T-helper 1 cell treated with Interleukin-12 subunit alpha and Interleukin-12 subunit beta and Interleukin-4 antibody, amounts not matched to agents 30 ng/mL and 1 ng/mL, for 36 hours (primary cell): ENCODE results near the gene FAM89A. TPM values are rescaled to one million over a fixed set of nuclear protein-coding genes. Genes with fewer than 3 reads are reported as not detected.

Experiments
- intact Hi-C: fragments of 100-400 bp; cut with micrococcal nuclease; formaldehyde crosslinking; loops from one replicate; pipeline ENCODE4 v1.15.1; 2024
- total RNA-seq: library from RNA; stranded (reverse); gene quantifications from 2 replicates; pipeline ENCODE4 v1.2.3, GENCODE V29; 2022

The FAM89A gene
- total RNA-seq: 10.9 and 12.2 TPM in 2 replicates

DNA sequence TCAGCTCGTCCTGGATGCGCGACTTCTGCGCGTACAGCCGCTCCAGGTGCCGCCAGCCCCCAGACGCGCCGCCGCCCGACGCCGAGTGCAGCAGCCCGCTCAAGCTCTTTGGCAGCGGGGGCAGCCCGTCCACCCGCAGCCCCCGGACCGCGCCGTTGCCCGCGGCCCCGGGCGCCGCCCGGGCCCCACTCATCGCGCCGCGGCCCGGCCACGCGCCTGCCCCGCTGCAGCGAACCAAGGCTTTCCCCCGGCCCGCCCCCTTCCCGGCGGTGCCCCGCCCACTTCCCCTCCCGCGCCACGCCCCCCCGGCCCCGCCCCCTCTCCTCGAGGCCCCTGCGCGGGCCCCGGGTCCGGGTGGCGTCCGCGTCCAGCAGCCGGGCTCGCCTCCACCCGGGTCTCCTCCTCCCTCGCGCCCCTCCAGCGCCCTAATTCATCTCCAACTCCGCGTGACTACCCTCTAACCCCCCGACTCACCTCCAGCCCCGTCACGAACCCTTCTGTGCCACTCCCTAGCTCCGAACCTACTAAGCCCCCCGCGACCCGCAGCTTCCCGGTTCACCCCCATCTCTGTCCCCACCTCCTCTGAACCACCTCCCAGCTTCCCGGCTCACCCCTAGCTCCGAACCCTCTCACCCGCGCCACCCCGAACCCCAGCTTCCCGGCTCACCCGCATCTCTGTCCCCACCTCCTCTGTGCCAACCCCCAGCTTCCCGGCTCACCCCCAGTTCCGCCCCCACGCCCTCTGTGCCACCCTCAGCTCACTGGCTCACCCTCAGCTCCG lies at the start of gene FAM89A:
Gene FAM89A (minus strand): TSS at position 236 of the 781 bp plus-strand sequence. CDS start 43 bp downstream, at position 193.
- intact Hi-C loops: loop anchor here (1.0 to 2.0 kb wide), 4 partner anchors 123 to 381 kb away; partner anchors contain the start of genes C1orf198 and GNPAT

DNA sequence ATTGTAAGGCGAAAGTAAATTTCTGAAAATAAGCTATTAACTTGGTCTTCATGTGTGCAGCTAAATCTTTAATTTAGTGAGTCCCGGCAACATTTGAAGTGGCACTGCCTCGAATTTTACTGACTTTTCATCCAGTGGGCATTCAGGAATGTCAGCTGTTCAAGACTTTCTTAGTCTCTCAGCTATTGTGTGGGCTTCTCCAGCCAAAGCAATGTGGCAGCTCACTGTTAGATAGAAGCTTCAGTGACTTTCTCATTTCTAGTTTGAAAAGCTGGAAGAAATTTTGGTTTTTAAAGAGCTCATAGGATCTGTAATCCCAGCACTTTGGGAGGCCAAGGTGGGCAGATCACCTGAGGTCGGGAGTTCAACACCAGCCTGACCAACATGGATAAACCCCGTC lies 44.3 kb upstream of the FAM89A start:
- intact Hi-C loops: no loop called here

DNA sequence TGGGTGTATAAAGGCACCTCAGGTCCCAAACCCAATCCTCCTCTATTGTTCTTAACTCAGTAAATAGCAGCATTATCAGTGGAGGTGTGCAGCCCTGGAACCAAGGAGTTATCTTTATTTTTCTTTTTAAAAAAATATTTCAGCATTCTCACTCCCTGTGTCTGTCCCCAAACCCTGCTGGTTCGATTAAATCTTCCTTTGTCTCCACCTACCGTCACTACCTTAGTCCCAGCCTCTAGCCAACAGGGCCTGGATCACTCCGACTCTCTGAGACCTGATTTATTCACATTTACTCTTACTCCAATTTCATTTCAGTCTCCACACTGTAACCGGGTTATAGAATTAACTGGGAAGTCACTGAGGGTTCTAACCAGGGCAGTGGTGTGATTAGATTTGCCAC lies 39.1 kb upstream of the FAM89A start:
- intact Hi-C loops: no loop called here

DNA sequence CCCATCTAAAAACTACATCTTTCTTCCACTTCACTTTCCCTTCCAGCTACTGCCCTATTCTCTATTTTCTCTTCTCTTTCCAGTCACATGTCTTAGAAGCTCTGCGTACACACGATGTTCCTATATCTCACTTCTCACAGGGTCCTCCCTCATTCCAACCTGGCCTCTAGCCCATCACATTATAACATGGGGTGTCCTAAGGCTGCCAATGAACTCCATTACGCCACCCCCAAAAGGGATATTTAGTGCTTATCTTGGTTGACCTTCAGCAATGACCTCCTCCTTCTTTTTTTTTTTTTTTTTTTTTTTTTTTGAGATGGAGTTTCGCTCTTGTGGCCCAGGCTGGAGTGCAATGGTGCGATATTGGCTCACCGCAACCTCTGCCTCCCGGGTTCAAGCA lies 38.2 kb upstream of the FAM89A start:
- intact Hi-C loops: no loop called here

DNA sequence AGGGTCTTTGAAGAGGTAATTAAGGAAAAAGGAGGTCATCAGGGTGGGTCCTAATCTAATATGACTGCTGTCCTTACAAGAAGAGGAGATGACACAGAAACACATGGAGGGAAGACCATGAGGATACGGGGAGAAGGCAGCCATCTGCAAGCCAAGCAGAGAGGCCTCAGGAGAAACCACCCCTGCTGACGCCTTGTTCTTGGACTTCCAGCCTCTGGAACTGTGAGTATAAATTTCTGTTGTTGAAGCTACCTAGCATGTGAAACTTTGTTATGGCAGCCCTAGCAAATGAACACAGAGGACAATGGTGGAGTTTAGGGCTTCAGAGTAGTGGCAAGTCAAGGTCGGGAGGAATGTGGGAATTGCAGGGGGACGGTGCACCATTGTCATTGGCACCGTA lies 36.7 kb upstream of the FAM89A start:
- intact Hi-C loops: no loop called here

DNA sequence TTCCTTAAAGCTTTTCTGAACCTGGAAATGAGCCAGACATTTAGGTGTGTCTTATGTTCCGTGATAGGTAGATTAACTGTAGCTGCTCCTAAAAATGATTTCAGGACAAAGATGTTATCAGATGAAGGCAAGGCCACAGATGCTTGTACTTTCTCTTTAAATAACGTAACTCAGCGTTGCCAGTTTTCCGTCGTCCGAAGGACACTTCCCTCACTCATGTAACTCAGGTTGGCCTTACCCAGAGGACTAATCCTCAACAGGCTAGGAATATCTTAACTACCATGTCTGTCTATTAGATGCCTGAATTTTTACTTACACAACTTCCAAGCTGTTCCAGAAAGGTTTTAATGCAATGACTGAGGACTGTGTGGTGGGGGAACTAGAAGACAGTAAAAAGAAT lies 35.4 kb upstream of the FAM89A start:
- intact Hi-C loops: no loop called here

DNA sequence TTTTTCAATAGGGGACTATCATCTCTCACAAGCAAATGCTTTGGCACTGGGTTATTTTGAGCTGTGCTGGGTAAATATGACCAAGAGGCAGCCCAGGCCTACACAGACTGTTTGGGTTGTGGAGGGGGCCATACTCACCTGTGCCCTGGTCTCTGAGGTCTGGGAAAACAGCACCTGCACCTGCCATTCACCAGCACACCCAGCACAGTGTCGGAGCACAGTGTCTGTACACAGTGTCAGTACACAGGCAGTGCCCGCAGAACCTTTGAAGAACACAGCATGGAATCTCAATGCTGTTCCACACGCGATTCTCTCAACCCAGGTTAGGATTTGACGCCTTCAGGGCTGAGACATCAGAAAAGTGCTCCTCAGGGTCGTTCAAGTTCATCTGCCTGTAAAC lies 35.0 kb upstream of the FAM89A start:
- intact Hi-C loops: no loop called here

DNA sequence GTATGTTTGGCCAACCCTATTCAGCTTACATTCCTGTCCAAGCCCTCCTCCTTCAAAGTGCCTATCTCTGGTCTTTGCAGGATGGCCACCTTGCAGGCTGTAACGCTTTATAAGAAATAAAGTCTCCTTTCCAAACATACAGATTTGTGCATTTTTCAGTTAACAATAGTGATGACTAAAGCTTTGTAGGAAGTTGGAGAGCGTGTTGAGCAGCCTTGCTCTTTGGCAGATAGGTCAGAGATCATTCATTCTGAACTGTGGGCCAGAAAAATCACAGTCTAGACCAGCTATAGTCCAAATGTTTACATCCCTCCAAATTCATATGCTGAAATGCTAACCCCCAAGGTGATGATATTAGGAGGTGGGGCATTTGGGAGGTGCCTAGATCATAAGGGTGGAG lies 34.0 kb upstream of the FAM89A start:
- intact Hi-C loops: no loop called here

DNA sequence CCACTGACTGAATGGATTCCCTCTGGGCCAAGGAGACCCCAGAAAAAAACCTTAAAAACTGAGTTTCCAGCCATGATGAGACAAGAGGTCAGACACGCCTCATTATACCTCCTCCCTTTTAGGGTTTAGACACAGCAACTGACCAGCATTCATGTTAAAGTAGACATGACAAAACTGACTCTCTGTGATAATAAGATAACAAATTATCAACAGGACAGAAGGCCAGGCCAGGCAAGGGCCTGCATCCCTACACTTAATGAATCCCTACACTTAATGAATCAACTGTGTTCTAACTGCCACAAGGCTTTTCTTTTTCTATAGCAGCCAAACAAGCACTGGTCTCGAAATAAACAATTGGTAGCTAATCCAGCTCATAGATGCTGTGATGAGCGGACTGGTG lies 33.3 kb upstream of the FAM89A start:
- intact Hi-C loops: no loop called here

DNA sequence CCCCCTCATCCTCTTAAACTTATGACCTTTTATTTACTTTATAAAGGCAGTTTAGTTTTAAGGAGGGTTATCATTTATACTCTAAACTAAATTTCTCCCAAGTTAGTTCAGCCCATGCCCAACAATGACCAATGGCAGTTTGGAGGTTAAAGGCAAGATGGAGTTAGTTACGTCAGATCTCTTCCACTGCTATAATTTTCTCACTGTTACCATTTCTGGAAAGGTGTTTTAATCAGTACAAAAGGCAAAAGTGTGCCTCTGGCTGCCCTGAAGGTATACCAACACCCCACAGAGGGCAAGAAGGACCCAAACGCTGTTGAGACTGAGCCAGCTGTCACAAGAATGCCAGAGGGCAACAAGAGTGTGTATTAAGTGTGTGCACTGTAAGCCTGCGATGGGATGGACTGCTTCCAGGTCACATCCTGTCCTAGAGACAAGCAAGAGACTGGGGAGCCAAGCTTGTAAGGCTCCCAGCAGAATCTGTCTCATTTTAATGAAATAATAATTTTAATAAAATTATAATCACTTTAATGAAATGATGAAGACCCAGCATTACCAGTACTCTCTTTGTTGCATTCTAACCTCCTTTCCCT lies 32.5 kb upstream of the FAM89A start:
- intact Hi-C loops: no loop called here

DNA sequence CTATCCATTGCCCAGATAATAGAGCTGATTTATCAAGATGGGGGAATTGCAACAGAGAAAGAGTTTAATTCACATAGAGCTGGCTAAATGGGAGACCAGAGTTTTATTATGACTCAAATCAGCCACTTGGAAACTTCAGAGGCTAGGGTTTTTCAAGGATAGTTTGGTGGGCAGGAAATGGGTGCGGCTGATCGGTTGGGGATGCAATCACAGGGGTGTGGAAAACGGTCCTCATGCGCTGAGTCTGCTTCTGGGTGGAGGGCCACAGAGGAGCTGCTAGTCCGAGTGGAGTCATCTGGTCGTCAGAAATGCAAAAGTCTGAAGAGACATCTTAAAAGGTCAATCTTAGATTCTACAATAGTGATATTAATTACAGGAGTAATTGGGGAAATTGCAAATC lies 32.0 kb upstream of the FAM89A start:
- intact Hi-C loops: no loop called here

DNA sequence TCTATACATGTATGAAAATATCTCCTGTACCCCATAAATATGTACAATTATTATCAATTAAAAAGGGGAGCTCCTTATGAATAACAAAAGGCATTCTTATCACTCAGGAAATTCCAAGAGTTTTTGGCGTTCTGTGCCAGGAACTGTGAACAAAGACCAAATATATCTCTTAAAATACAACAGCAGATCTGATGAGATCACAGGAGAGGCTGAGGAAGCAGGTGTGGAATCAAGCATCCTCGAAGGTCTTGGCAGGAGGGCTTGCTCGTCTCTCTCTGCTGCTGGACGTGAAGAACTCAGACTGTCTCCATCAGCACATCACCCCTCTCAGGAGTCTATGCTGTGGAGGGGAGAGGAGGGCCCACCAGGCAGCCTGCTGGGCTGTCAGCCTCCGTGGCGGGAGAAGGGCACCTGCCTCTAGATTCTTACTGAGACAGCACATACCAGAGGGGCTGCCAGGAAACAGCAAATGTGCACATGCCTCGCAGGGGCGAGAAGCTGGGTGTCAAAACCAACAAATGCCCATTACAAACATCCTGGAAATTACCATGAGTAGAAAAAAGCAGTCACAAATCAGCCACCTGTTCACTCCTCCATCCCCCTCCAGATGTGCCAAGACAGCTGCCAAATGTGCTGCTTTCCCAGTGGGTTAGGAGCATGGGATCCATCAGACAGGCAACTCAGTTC lies 30.8 kb upstream of the FAM89A start:
- intact Hi-C loops: no loop called here

DNA sequence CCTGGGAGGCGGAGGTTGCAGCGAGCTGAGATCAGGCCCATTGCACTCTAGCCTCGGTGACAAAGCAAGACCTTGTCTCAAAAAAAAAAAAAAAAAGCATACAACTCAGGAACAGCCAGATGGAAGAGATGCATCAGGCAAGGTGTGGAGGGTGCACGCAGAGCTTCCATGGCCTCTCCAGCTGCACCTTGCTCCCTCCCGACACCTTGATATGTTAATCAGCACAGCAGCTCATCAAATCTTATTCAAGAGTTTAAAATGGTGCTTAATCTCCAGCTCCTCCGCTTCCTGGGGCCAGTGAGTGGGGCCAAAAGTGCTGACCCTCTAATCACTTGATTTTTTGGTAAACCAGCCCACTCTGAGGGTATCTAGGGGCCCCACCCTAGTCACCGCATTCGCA lies 29.3 kb upstream of the FAM89A start:
- intact Hi-C loops: no loop called here

DNA sequence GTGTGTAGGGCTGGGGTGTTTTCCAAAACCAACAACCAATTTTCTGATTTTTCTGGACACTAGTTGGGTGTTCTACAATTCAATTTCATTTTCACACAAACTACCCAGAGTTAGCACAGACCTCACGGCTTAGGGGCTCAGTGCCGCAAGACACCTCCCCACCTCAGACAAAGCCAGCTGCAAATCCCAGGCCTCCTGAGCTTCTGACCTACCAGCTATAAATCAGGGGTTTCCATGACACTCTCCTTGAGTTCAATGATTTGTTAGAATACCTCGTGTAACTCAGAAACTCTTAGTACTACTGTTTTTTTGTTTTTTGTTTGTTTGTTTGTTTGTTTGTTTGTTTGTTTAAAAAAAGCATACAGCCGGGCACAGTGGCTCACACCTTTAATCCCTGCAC lies 28.7 kb upstream of the FAM89A start:
- intact Hi-C loops: no loop called here

DNA sequence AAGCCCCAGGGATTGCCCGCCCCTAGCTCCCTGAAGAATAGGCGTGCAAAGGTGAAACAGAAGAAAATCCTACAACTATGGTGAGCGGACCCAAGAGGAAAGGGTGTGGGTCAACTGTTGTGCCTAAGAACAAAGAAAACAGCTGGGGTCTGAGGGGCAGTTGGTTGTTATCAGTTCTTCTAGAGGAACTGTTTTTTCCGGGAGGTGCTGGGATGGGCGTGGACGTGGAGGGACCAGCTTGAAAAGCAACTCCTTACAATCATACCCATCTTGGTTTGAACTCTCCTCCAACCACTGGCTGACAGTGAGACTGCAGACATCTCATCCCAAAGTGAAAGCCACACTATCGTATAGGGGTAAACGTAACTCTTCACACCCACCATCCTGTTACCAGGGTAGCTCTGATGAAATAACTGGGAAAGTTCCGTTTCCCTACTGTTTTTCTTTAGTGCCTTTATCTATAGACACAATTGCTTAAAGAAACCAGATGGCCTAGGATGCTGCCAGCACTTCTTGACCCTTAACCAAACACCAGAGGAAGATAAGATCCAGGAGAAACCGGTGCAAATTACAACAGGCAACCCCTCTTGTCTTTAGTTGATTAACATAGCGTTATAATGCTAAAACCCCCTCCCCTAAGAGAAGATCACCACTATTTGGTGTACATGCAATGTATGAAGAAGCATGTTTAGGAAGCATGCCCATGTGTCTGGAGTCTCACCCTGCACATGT lies 25.6 kb upstream of the FAM89A start:
- intact Hi-C loops: no loop called here

DNA sequence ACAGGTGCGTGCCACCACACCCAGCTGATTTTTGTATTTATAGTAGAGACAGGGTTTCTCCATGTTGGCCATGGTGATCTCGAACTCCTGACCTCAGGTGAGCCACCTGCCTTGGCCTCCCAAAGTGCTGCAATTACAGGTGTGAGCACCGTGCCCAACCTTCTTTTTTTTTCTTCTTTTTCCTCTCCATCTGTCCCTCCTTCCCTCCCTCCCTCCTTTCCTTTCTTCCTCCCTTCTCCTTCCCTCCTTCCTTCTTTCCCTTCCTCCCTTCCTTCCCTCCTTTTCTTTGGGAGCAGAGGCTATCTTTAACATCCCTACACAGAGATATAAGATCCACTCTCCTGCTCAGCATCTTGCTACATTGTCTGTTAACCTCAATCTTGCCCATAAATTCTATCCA lies 24.4 kb upstream of the FAM89A start:
- intact Hi-C loops: no loop called here

DNA sequence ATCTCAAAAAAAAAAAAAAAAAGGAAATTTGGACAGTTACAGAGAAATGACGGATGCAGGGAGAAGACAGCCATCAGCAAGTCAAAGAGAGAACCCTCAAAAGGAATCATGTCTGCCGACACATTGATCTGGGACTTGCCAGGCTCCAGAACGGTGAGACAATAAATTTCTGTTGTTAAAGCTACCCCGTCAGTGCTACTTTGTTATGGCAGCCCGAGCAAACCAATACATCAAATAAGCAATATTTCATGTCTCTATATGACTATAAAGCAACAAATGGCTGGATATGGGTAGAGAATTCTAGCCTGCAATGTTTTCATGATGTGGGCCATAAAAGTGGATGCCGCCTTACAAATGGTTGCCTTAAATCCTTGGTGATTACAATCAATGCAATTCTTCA lies 23.3 kb upstream of the FAM89A start:
- intact Hi-C loops: no loop called here

DNA sequence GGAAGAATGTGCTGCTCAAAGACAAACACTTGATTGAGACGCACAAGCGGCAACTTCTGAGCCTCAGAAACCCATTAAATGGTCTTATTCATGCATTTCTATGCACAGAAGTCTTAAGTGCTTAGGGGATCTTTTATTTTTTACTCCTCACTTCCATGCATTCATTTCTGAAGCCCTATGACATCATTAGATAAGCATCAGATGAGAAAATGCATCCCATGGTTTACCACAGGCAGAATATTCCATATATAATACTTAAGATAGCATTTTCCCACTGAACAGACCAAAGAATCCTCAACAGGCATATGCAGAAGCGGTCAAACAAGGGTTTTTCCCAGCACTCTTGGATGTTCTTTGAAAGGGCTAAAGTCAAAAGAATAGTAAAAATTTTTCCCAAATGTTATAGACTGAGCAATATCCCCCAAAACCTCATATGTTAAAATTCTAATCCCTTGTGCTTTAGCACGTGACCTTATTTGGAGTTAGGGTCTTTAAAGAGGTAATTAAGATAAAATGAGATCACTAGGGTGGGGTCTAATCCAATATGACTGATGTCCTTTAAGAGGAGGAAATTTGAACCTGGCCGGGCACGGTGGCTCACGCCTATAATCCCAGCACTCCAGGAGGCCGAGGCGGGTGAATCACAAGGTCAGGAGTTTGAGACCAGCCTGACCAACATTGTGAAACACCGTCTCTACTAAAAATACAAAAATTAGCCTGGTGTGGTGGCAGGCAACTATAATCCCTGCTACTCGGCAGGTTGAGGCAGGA lies 22.6 kb upstream of the FAM89A start:
- intact Hi-C loops: no loop called here

DNA sequence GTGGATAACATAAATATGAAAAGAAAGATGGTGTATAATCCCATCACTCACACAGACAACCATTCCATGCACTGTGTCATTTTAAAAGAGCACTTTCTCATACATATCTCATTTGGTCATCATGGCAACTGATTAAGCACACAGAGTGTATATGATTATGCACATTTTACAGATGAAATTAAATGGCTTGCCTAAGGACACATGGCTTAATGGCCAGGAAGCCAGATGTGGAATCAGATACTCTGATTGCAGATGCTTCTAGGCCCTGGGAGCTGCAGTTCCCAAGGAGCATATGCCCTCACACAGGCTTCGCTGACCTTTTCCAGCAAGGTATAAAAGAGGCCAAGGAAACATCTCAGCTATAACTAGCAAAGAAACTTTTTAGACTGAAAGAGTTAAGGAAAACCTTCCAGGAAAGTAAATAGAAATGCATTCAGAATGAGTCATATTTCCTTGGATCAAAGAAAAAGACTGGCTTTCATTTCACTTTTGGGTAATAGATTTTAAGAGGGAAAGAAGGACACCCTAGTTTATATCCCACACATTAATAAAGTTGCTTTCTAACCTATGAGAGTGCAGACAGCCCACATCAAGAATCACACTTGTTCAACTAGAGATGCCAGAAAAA lies 19.6 kb upstream of the FAM89A start:
- intact Hi-C loops: no loop called here

DNA sequence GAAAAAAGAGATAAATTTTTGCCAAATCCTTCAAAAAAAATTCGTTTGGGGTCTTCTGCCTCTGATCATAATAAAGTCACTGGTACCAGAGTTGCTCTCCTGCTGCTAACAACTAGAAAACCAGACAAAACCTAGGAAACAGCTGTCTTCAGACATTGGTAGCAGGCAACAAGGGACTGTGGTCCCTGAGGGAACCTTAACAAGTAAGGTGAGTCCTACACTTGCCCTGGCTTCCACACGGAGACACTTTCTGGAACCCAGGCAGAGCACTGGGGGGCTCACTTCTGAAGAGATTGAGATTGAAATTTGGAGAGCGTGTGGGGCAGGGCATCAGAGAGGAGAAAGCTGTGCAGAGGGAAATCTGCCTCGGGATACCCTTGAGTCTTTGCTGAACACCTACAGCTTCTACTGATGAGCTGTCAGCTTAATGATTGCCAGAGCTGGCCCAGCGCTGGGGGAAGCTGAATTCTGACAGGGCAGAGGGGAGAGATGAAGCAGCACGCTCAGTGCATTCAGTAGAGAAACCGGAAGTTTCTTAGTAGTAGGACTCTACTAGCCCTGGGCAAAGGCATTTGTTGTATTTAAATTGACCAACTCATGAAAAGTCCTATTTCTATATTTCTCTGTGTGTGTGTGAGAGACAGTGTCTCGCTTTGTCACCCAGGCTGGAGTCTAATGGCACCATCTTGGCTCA lies 18.5 kb upstream of the FAM89A start:
- intact Hi-C loops: no loop called here
